Fibroblast of lung (primary cell): ENCODE results near the gene RRAGD. TPM values are rescaled to one million over a fixed set of nuclear protein-coding genes. Genes with fewer than 3 reads are reported as not detected.

Source experiments
- DNase-seq, 2 donors: peaks; one replicate each; pipeline versions ENCODE4 v3.0.0 to v3.0.0-alpha.2; 2010; ENCODE audit warnings: low read depth in 2 of 2
- H2AFZ ChIP-seq: 2 replicates; pipeline ENCODE4 v1.5.1; 2012; ENCODE audit warnings: low read length, control low read depth, inconsistent platforms
- H3K27ac ChIP-seq: 2 replicates; pipeline ENCODE4 v1.5.1; 2011; ENCODE audit warnings: low read length, control low read depth; ENCODE audit not compliant: insufficient read depth
- H3K27me3 ChIP-seq: 2 replicates; pipeline ENCODE4 v1.5.1; 2011; ENCODE audit warnings: mild to moderate bottlenecking, low read length; ENCODE audit not compliant: control insufficient read depth, insufficient read depth
- H3K36me3 ChIP-seq: 2 replicates; pipeline ENCODE4 v1.5.1; 2011; ENCODE audit warnings: low read length; ENCODE audit not compliant: control insufficient read depth, insufficient read depth
- H3K4me1 ChIP-seq: 2 replicates; pipeline ENCODE4 v1.5.1; 2011; ENCODE audit warnings: low read length; ENCODE audit not compliant: control insufficient read depth, insufficient read depth; ENCODE audit errors: extremely low read depth
- H3K4me2 ChIP-seq: 2 replicates; pipeline ENCODE4 v1.5.1; 2011; ENCODE audit warnings: low read length, control low read depth; ENCODE audit not compliant: insufficient read depth; ENCODE audit errors: extremely low read depth
- H3K4me3 ChIP-seq, 4 experiments: fragments of 200-600 bp in 1 of 4; sonication (generic) in 1 of 4; replicated peaks in 1 of 4; 2 replicates each; pipeline ENCODE4 v1.5.1; 2011 to 2016; ENCODE audit warnings: low read length in 4 of 4, low read depth in 3 of 4, mild to moderate bottlenecking in 3 of 4, control low read depth in 2 of 4, inconsistent platforms in 1 of 4, mixed read lengths in 1 of 4; ENCODE audit not compliant: insufficient read depth in 1 of 4; ENCODE audit errors: control extremely low read depth in 1 of 4
- H3K79me2 ChIP-seq: 2 replicates; pipeline ENCODE4 v1.5.1; 2012; ENCODE audit warnings: mild to moderate bottlenecking, low read length, inconsistent platforms; ENCODE audit not compliant: control insufficient read depth, insufficient read depth
- H3K9ac ChIP-seq: 2 replicates; pipeline ENCODE4 v1.5.1; 2011; ENCODE audit warnings: mild to moderate bottlenecking, low read length, control low read depth; ENCODE audit not compliant: insufficient read depth
- H3K9me3 ChIP-seq: 2 replicates; pipeline ENCODE4 v1.5.1; 2012; ENCODE audit warnings: low read depth, low read length; ENCODE audit not compliant: control insufficient read depth, insufficient read depth
- H4K20me1 ChIP-seq: 2 replicates; pipeline ENCODE4 v1.5.1; 2011; ENCODE audit warnings: low read length; ENCODE audit not compliant: control insufficient read depth, insufficient read depth; ENCODE audit errors: extremely low read depth
- CTCF ChIP-seq, 2 donors: IDR thresholded peaks in 1 of 2; conservative IDR thresholded peaks in 1 of 2; 1 replicate in 1 of 2; 2 replicates in 1 of 2; pipeline ENCODE4 v1.5.1; 2011 to 2012; ENCODE audit warnings: low read length in 2 of 2, control low read depth in 1 of 2, inconsistent platforms in 1 of 2, low read depth in 1 of 2, mild to moderate bottlenecking in 1 of 2
- EZH2 ChIP-seq: IDR thresholded peaks from 2 replicates; pipeline ENCODE4 v1.5.1; 2012; ENCODE audit warnings: low read length, control low read depth, mild to moderate bottlenecking; ENCODE audit errors: missing control alignments
- polyA plus RNA-seq, 2 donors: library from polyadenylated mRNA; depleted of rRNA in 1 of 2; stranded (reverse) in 1 of 2; unstranded in 1 of 2; fragments of >200 nt; gene quantifications; 2 replicates each; pipeline ENCODE4 v1.2.1, GENCODE V29; 2011 to 2012; ENCODE audit warnings: missing spikeins in 1 of 2
- total RNA-seq: library from RNA; depleted of rRNA; stranded (reverse); fragments of >200 nt; gene quantifications from 2 replicates; pipeline ENCODE4 v1.2.1, GENCODE V29; 2014

The RRAGD gene
- total and polyA plus RNA-seq, 2 donors (not counting 1 experiment from before 2014, with no cell fraction given) = 0.07 to 1.8 TPM

- no peaks in the 10 kb centered on the region for H3K36me3 ChIP-seq
- no peaks in the 10 kb centered on the region for H3K4me1 ChIP-seq
- H3K27me3 ChIP-seq = no peaks in the 10 kb centered on the region
- H2AFZ ChIP-seq = no peak overlapping the region
- no peak overlapping the region for H3K9ac ChIP-seq
- TF ChIP-seq EZH2 (no peak), CTCF (conservative IDR thresholded peaks at IDR 0.05 in 1 of 2, IDR thresholded peaks at IDR 0.05 in 1 of 2; ENCODE audit: low read depth in 1 of 2, low read length in 2 of 2) (no peak)
- no peaks in the 10 kb centered on the region for H3K79me2 ChIP-seq
- H3K4me3 ChIP-seq = no peak overlapping the region
- no peaks in the 10 kb centered on the region for H3K9me3 ChIP-seq
- no peaks in the 10 kb centered on the region for H4K20me1 ChIP-seq
- no peak overlapping the region for H3K27ac ChIP-seq
- DNase-seq = no peak
- H3K4me2 ChIP-seq = no peak overlapping the region
Observed at GRCh38 chr6:89321131-89321970, 90.7 kb downstream of the RRAGD start.

- Histone ChIP-seq H2AFZ (no peak overlapping the region), H4K20me1 (no peaks in the 10 kb centered on the region), H3K9ac (no peak overlapping the region), H3K27me3 (no peaks in the 10 kb centered on the region), H3K36me3 (no peaks in the 10 kb centered on the region), H3K27ac (no peak overlapping the region), H3K4me3 (no peak overlapping the region), H3K9me3 (no peaks in the 10 kb centered on the region), H3K4me2 (no peak overlapping the region), H3K4me1 (no peaks in the 10 kb centered on the region), H3K79me2 (no peaks in the 10 kb centered on the region)
- no peak for DNase-seq
- no peak for TF ChIP-seq CTCF (conservative IDR thresholded peaks at IDR 0.05 in 1 of 2, IDR thresholded peaks at IDR 0.05 in 1 of 2; ENCODE audit: low read depth in 1 of 2, low read length in 2 of 2)
- no peak for TF ChIP-seq EZH2
Observed at GRCh38 chr6:89320012-89320559, 92.0 kb downstream of the RRAGD start.

GRCh38 chr6:89317067-89317466 lies 95.0 kb downstream of the RRAGD start:
- H3K79me2 ChIP-seq = no peaks in the 10 kb centered on the region
- no peak overlapping the region for H2AFZ ChIP-seq
- H4K20me1 ChIP-seq = no peaks in the 10 kb centered on the region
- H3K4me1 ChIP-seq = peaks cover 10% of the 10 kb centered on the region
- H3K4me3 ChIP-seq = no peak overlapping the region
- TF ChIP-seq CTCF (conservative IDR thresholded peaks at IDR 0.05 in 1 of 2, IDR thresholded peaks at IDR 0.05 in 1 of 2; ENCODE audit: low read depth in 1 of 2, low read length in 2 of 2) (no peak), EZH2 (no peak)
- no peaks in the 10 kb centered on the region for H3K9me3 ChIP-seq
- H3K27me3 ChIP-seq = no peaks in the 10 kb centered on the region
- H3K27ac ChIP-seq = no peak overlapping the region
- no peak overlapping the region for H3K9ac ChIP-seq
- H3K36me3 ChIP-seq = no peaks in the 10 kb centered on the region
- no peak for DNase-seq
- H3K4me2 ChIP-seq = no peak overlapping the region
